K562 (cell line): ENCODE results near the gene HEPACAM2.

Source experiments
- BCLAF1 ChIP-seq, 2 experiments: fragments of 450-650 bp in 1 of 2; IDR thresholded peaks; 2 replicates each; pipeline ENCODE4 v1.6.1; 2011 to 2017; ENCODE audit warnings: low read depth in 2 of 2, antibody characterized with exemption in 1 of 2, borderline replicate concordance in 1 of 2, low read length in 1 of 2, mild to moderate bottlenecking in 1 of 2, mixed read lengths in 1 of 2; ENCODE audit not compliant: control insufficient read depth in 1 of 2
- CTCF ChIP-seq, 3 experiments: IDR thresholded peaks in 2 of 3; conservative IDR thresholded peaks in 1 of 3; 2 replicates each; pipeline ENCODE4 v1.5.1; 2011 to 2012; ENCODE audit warnings: low read length in 3 of 3, mild to moderate bottlenecking in 3 of 3, control low read depth in 2 of 3, improper control_type of control experiment in 1 of 3, inconsistent platforms in 1 of 3, low read depth in 1 of 3, mixed read lengths in 1 of 3, moderate library complexity in 1 of 3; ENCODE audit not compliant: insufficient read depth in 2 of 3
- E2F1 ChIP-seq: sonication (generic); formaldehyde crosslinking; IDR thresholded peaks from 2 replicates; pipeline ENCODE4 v1.8.1; 2023; ENCODE audit warnings: mild to moderate bottlenecking, missing genetic modification reagents, moderate library complexity
- E2F4 ChIP-seq: sonication (generic); formaldehyde crosslinking; IDR thresholded peaks from 2 replicates; pipeline ENCODE4 v1.8.0; 2022; ENCODE audit warnings: mild to moderate bottlenecking, low read depth, missing genetic modification reagents
- KDM1A ChIP-seq, 2 experiments: fragments of 450-650 bp; IDR thresholded peaks; 2 replicates each; pipeline ENCODE4 v1.6.1; 2016; ENCODE audit warnings: mild to moderate bottlenecking in 2 of 2
- POLR2AphosphoS5 ChIP-seq: IDR thresholded peaks from 2 replicates; pipeline ENCODE4 v1.6.1; 2011; ENCODE audit warnings: mild to moderate bottlenecking, low read depth, low read length, moderate library complexity; ENCODE audit not compliant: control insufficient read depth, insufficient read depth
- SIN3A ChIP-seq, 2 experiments: fragments of 150-350 bp in 1 of 2; IDR thresholded peaks; 2 replicates each; pipeline ENCODE4 v1.6.1; 2011 to 2016; ENCODE audit warnings: borderline replicate concordance in 2 of 2, low read depth in 2 of 2, low read length in 2 of 2, mild to moderate bottlenecking in 2 of 2, moderate library complexity in 2 of 2; ENCODE audit not compliant: control insufficient read depth in 1 of 2
- SMC3 ChIP-seq: conservative IDR thresholded peaks from 2 replicates; pipeline ENCODE4 v1.6.1; 2011; ENCODE audit warnings: low read depth, low read length, improper control_type of control experiment; ENCODE audit not compliant: insufficient read depth
- SP1 ChIP-seq: sonication (generic); formaldehyde crosslinking; IDR thresholded peaks from 2 replicates; pipeline ENCODE4 v1.8.1; 2022; ENCODE audit warnings: mild to moderate bottlenecking, missing genetic modification reagents
- ZFPM2 ChIP-seq: fragments of 250-450 bp; sonication (Bioruptor Pico); IDR thresholded peaks from 2 replicates; pipeline ENCODE4 v1.5.1; 2022; ENCODE audit warnings: mild to moderate bottlenecking
- ZNF146 ChIP-seq: IDR thresholded peaks from one replicate; pipeline ENCODE4 v1.6.1; 2018; ENCODE audit warnings: missing compliant biosample characterization; ENCODE audit not compliant: unreplicated experiment
- ZNF764 ChIP-seq: fragments of 250-450 bp; sonication (Bioruptor Pico); IDR thresholded peaks from 2 replicates; pipeline ENCODE4 v1.4.0; 2020; ENCODE audit warnings: low read depth, mild to moderate bottlenecking, moderate library complexity
- TF ChIP-seq, protein P1 (sequence below): fragments of 250-450 bp; sonication (Bioruptor Pico); IDR thresholded peaks from 2 replicates; pipeline ENCODE4 v1.4.0; 2020; ENCODE audit warnings: mild to moderate bottlenecking, moderate library complexity
- TF ChIP-seq, protein P2 (sequence below): sonication (generic); formaldehyde crosslinking; IDR thresholded peaks from 2 replicates; pipeline ENCODE4 v1.9.0; 2022; ENCODE audit warnings: mild to moderate bottlenecking, missing genetic modification reagents

GRCh38 chr7:93231799-93232672 lies 5.8 kb upstream of the HEPACAM2 start, which contains the start of gene VPS50:
- TF ChIP-seq, protein P1, sequence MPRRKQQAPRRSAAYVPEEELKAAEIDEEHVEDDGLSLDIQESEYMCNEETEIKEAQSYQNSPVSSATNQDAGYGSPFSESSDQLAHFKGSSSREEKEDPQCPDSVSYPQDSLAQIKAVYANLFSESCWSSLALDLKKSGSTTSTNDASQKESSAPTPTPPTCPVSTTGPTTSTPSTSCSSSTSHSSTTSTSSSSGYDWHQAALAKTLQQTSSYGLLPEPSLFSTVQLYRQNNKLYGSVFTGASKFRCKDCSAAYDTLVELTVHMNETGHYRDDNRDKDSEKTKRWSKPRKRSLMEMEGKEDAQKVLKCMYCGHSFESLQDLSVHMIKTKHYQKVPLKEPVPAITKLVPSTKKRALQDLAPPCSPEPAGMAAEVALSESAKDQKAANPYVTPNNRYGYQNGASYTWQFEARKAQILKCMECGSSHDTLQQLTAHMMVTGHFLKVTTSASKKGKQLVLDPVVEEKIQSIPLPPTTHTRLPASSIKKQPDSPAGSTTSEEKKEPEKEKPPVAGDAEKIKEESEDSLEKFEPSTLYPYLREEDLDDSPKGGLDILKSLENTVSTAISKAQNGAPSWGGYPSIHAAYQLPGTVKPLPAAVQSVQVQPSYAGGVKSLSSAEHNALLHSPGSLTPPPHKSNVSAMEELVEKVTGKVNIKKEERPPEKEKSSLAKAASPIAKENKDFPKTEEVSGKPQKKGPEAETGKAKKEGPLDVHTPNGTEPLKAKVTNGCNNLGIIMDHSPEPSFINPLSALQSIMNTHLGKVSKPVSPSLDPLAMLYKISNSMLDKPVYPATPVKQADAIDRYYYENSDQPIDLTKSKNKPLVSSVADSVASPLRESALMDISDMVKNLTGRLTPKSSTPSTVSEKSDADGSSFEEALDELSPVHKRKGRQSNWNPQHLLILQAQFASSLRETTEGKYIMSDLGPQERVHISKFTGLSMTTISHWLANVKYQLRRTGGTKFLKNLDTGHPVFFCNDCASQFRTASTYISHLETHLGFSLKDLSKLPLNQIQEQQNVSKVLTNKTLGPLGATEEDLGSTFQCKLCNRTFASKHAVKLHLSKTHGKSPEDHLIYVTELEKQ (CRISPR knock-in tag), result no peak
- peak; percentile 96 to 98 for TF ChIP-seq SIN3A (IDR thresholded peaks at IDR 0.05; ENCODE audit: borderline replicate concordance in 2 of 2, control insufficient read depth in 1 of 2, low read depth in 2 of 2, low read length in 2 of 2)
- peak in 1 of 3 experiments; percentile 35; a peak in 2 of 6 replicates for TF ChIP-seq CTCF (IDR thresholded peaks at IDR 0.05 in 2 of 3, conservative IDR thresholded peaks at IDR 0.05 in 1 of 3; ENCODE audit: insufficient read depth in 2 of 3, low read depth in 1 of 3, low read length in 3 of 3)
- TF ChIP-seq E2F4 (CRISPR knock-in tag), result no peak
- TF ChIP-seq ZNF146 (CRISPR knock-in tag), result no peak
- no peak for TF ChIP-seq SMC3
- TF ChIP-seq SP1 (CRISPR knock-in tag), result peak; percentile 27; the same call in 1 of the 2 replicates
- TF ChIP-seq ZFPM2, result no peak
- TF ChIP-seq E2F1 (CRISPR knock-in tag), result peak; percentile 75; the same call in 1 of the 2 replicates
- TF ChIP-seq, protein P2, sequence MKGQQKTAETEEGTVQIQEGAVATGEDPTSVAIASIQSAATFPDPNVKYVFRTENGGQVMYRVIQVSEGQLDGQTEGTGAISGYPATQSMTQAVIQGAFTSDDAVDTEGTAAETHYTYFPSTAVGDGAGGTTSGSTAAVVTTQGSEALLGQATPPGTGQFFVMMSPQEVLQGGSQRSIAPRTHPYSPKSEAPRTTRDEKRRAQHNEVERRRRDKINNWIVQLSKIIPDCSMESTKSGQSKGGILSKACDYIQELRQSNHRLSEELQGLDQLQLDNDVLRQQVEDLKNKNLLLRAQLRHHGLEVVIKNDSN (CRISPR knock-in tag), result peak; percentile 100
- TF ChIP-seq BCLAF1 (IDR thresholded peaks at IDR 0.05; ENCODE audit: borderline replicate concordance in 1 of 2, control insufficient read depth in 1 of 2, low read depth in 2 of 2, low read length in 1 of 2), result 0 out of 4 replicates have a peak, but pooled peaks of 1 of the 2 experiments have one; percentile 42
- TF ChIP-seq KDM1A (IDR thresholded peaks at IDR 0.05), result 0 out of 4 replicates have a peak, but pooled peaks of 1 of the 2 experiments have one; percentile 39
- no peak for TF ChIP-seq ZNF764 (CRISPR knock-in tag)
- peak; percentile 62; the same call in 1 of the 2 replicates for TF ChIP-seq POLR2AphosphoS5
